ENCODE data around the gene WWOX.

DNA sequence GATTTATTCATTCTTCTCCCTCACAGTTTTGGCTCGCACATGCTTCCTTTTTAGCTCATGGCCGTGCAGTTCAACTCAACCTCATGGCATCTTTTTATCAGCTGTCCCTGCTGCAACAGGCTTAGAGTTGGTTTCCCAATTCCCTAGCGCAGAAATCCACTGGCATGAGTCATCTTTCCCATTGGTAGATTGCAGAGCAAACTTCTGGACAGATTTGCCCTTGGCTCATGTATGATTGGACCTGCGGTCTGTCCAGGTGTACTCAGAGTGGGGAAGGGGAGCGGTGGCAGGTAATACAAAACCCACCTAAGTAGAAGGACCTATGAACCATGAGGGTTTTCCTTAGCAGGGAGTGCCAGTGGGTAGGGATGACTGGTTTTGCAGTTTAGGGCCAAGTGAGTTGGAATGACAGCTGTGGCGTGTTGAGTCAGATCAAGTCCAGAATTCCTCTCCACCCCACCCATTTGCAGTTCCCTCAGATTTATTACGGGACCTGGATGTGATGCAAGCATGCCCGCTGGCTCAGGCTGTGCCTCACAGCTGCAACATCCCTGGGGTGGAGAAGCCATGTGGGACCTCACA, 584.7 kb downstream of the WWOX start:
- TF ChIP-seq TAF1 (IDR thresholded peaks at IDR 0.05; ENCODE audit: low read depth, low read length): no peak
- no peak for TF ChIP-seq POLR2A (IDR thresholded peaks at IDR 0.05; ENCODE audit: low read depth, low read length)
- no peak for TF ChIP-seq POLR2AphosphoS5 (IDR thresholded peaks at IDR 0.05; ENCODE audit: low read depth, low read length)
- no peak for TF ChIP-seq SPI1 (IDR thresholded peaks at IDR 0.05; ENCODE audit: low read depth, low read length)
- no peak for TF ChIP-seq POU2F2 (IDR thresholded peaks at IDR 0.05; ENCODE audit: low read depth, low read length)

Data from GM12891 (cell line).